Esophagus squamous epithelium (tissue), 5 donors: ENCODE data around the gene TMEM255B. TPM values are rescaled to one million over a fixed set of nuclear protein-coding genes. Genes with fewer than 3 reads are reported as not detected.

Experiments
- DNase-seq: peaks from one replicate; lab custom pipeline; 2025; lab: John Stamatoyannopoulos, UW
- H3K27ac ChIP-seq, 4 donors: fragments of 200-600 bp; sonication (generic); one replicate each; pipeline ENCODE4 v1.5.1; 2016 to 2019; ENCODE audit warnings: mild to moderate bottlenecking in 1 of 4
- H3K27me3 ChIP-seq, 4 donors: fragments of 200-600 bp; sonication (generic); 1 replicate in 3 of 4; 2 replicates in 1 of 4; pipeline versions ENCODE4 v1.5.1 to v1.6.0; 2017 to 2021; ENCODE audit warnings: antibody characterized with exemption in 1 of 4
- H3K36me3 ChIP-seq, 3 donors: fragments of 200-600 bp; sonication (generic); one replicate each; pipeline ENCODE4 v1.5.1; 2016 to 2019
- H3K4me1 ChIP-seq, 3 donors: fragments of 200-600 bp; sonication (generic); one replicate each; pipeline ENCODE4 v1.5.1; 2017 to 2019
- H3K4me3 ChIP-seq, 4 donors: fragments of 200-600 bp; sonication (generic); 1 replicate in 3 of 4; 2 replicates in 1 of 4; pipeline ENCODE4 v1.5.1; 2016 to 2019; ENCODE audit warnings: mild to moderate bottlenecking in 2 of 4, moderate library complexity in 1 of 4
- H3K9me3 ChIP-seq, 3 donors: fragments of 200-600 bp; sonication (generic); one replicate each; pipeline ENCODE4 v1.5.1; 2016 to 2019
- CTCF ChIP-seq, 6 experiments: fragments of 450-650 bp in 4 of 6; fragments of 200-600 bp in 2 of 6; sonication (generic) in 2 of 6; IDR thresholded peaks; one replicate each; pipeline ENCODE4 v1.5.1; 2016 to 2019; ENCODE audit warnings: antibody characterized with exemption in 6 of 6, mild to moderate bottlenecking in 4 of 6, moderate library complexity in 4 of 6
- POLR2A ChIP-seq, 4 donors: fragments of 450-650 bp; IDR thresholded peaks; one replicate each; pipeline ENCODE4 v1.6.1; 2017; ENCODE audit warnings: antibody characterized with exemption in 4 of 4, mild to moderate bottlenecking in 4 of 4, moderate library complexity in 3 of 4
- WGBS, 2 donors: methylation state at CpG; one replicate each; pipeline ENCODE4 v1.1.5; 2018; 5-methylcytosine and 5-hydroxymethylcytosine counted together
- intact Hi-C: fragments of 100-400 bp; cut with DNase I; formaldehyde crosslinking; loops from one replicate; pipeline ENCODE4 v1.15.0; 2022
- total RNA-seq, 4 donors: library from RNA; depleted of rRNA; stranded (reverse); fragments of >200 nt; gene quantifications; one replicate each; pipeline ENCODE4 v1.1.0, GENCODE V29; 2016
- donor health status: DM: yes; HTN: yes; CAD: no.

Gene TMEM255B
- total RNA-seq, 4 donors from 2014 or later = 0.30 to 9.2 (median 3.2) TPM; not detected in 1

DNA sequence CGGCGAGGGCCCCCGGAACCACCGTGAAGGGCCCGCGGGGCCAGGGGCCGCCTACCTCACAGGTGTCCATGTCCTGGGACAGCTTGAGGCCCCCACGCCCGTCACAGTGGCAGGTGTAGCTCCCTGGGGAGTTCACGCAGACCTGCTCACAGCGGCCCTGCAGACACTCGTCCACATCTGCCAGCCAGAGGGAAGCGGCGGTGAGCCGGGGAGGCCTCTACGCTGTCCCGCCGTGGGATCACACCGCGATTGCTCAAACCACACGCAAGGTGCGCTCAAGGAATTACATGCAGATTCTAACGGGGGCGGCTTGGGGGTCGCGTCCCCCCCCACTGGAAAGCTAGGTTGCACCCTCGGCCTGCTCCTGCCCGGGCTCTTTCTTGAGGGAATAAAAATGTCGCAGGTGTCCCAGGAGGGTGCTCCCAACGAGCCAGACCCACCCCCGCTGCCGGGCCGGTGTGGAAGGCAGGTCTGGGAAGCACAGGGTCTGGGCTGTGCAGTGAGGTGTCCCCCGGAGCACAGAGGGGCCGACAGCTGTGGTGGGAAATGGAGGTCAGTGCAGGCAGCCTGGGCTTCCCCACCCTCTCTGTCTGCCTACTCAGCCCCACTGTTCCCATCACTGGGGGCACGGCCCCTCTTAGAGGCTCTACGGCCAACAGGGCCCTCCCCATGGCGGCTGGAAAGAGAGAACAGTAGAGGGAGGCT, 75.6 kb downstream of the TMEM255B start:
- Histone ChIP-seq H3K27me3 (no peaks in the 10 kb centered on the region), H3K4me3 (no peak overlapping the region), H3K4me1 (peaks cover 29 to 31% (median 30%) of the 10 kb centered on the region in 3 donors), H3K27ac (peak overlapping the region in 1 of 4 donors; percentile 43), H3K9me3 (no peaks in the 10 kb centered on the region), H3K36me3 (peaks cover 5 to 49% (median 6%) of the 10 kb centered on the region in 3 donors)
- DNase-seq = no peak
- TF ChIP-seq POLR2A (IDR thresholded peaks at IDR 0.05) (no peak), CTCF (IDR thresholded peaks at IDR 0.05) (no peak)
- 88 to 93% methylated on average over 8 to 12 of the region's 38 CpGs for WGBS, 2 donors
- intact Hi-C loops = no loop called here

DNA sequence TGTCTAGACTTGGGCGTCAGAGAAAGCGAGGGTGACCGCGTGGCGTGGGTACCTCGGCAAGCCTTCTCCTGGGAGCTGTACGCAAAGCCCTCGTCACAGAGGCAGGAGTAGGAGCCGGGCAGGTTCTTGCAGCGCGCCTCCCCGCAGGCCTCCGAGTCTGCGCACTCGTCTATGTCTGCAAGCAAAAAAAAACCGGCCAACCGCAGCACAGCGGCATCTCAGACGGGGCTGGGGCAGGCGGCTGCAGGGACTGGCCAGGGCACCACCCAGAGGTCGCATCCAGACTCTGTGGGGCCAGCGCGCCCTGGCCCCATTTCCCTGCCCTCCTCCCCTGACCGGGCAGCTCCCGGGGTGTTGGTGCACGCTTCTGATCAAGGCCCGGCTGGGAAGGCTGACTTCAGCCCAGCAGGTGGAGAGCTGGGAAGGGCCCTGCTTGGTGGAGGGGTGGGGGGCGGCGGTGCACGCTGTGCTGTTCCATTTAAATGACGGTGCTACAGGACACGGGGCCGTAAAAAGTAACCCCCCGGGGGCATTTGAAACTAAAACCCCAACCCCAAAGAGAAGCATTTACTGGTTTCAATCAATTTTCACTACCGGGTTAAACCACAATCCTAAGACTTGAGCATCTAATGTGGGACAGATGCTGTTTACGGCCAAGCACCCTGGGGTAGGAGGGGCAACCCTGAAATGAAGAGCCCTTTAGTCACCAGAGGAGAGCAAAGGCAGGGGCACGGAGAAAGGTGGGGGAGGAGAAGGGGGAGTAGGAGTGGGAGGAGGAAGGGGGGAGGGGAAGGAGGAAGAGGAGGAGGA, 76.6 kb downstream of the TMEM255B start:
- H3K4me1 ChIP-seq = peaks cover 39 to 41% (median 40%) of the 10 kb centered on the region in 3 donors
- intact Hi-C loops = no loop called here
- H3K27me3 ChIP-seq = no peaks in the 10 kb centered on the region
- no peak for DNase-seq
- H3K27ac ChIP-seq = peak overlapping the region in 2 of 4 donors; percentile 40 to 43
- no peak overlapping the region for H3K4me3 ChIP-seq
- no peaks in the 10 kb centered on the region for H3K9me3 ChIP-seq
- TF ChIP-seq POLR2A (IDR thresholded peaks at IDR 0.05) (no peak), CTCF (IDR thresholded peaks at IDR 0.05) (no peak)
- H3K36me3 ChIP-seq = peaks cover 5 to 49% (median 6%) of the 10 kb centered on the region in 3 donors
- WGBS, 2 donors = 90 to 98% methylated on average over 7 to 12 of the region's 37 CpGs

DNA sequence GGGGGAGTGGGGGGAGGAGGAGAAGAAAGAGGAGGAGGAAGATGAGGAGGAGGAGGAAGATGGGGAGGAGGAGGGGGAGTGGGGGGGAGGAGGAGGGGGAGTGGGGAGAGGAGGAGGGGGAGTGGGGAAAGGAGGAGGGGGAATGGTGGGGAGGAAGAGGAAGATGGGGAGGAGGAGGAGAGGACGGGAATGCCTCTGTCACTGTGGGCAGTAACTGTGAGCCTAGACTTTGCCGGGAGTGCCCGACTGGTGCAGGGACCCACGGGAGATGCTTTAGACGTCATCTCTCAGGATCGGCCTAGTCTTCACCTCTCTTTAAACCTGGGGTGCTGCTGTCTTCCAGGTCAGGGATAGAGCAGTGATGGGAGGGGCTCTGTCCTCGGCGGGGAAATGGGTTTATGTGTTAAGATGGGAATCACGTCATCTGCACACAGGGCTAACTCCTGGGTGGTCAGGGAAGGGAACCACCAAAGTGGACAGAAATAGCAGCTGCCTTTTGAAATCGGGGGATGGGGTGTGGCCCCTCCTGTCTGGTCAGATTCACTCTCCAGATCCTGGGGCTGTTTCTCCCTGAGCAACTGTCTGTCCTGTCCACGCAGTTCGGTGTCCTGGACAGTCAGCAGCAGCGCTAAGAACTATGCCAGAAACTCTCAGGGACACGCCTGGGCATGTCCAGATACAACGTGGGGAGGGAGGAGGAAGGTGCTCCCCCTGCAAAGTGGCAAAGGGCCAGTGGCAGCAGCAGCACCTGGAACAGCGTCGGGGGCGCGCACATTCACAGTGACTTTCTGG, 77.9 kb downstream of the TMEM255B start:
- no peak for TF ChIP-seq POLR2A (IDR thresholded peaks at IDR 0.05)
- H3K4me3 ChIP-seq = peak overlapping the region in 2 of 4 donors; percentile 1 to 51
- peaks cover 45 to 52% (median 47%) of the 10 kb centered on the region in 3 donors for H3K4me1 ChIP-seq
- intact Hi-C loops = no loop called here
- 29 to 31% methylated on average over 7 to 9 of the region's 19 CpGs for WGBS, 2 donors
- H3K27ac ChIP-seq = peak overlapping the region; percentile 84 to 91 (median 90)
- no peak for DNase-seq
- no peaks in the 10 kb centered on the region for H3K27me3 ChIP-seq
- peaks cover 5 to 40% (median 6%) of the 10 kb centered on the region in 3 donors for H3K36me3 ChIP-seq
- no peaks in the 10 kb centered on the region for H3K9me3 ChIP-seq

- peak; percentile 53 for DNase-seq
- Histone ChIP-seq H3K4me3 (peak overlapping the region in 3 of 4 donors; percentile 17 to 51 (median 24)), H3K9me3 (no peaks in the 10 kb centered on the region), H3K4me1 (peaks cover 45 to 58% (median 47%) of the 10 kb centered on the region in 3 donors), H3K36me3 (peaks cover 5 to 40% (median 6%) of the 10 kb centered on the region in 3 donors), H3K27me3 (no peaks in the 10 kb centered on the region), H3K27ac (peak overlapping the region; percentile 84 to 91 (median 90))
- intact Hi-C loops = no loop called here
- WGBS, 2 donors = 7 to 25% methylated on average over 3 to 10 of the region's 16 CpGs
- TF ChIP-seq POLR2A (IDR thresholded peaks at IDR 0.05) (peak in 1 of 4 donors; percentile 10), CTCF (IDR thresholded peaks at IDR 0.05) (no peak)
These were observed 78.7 kb downstream of the TMEM255B start for GRCh38 chr13:113837560-113838355.
